Forelimb muscle (tissue), 1 donor: Measurements from ENCODE around the gene ZBED3. TPM values are rescaled to one million over a fixed set of nuclear protein-coding genes. Genes with fewer than 3 reads are reported as not detected.

Experiments
- polyA plus RNA-seq: library from polyadenylated mRNA; unstranded; fragments of 120-200 nt; gene quantifications from one replicate; pipeline ENCODE4 v1.2.1, GENCODE V29; 2013; ENCODE audit not compliant: insufficient read length

The ZBED3 gene
- polyA plus RNA-seq, 1 donor, result 7.3 TPM

Other genes starting within 250 kb of the ZBED3 start
- gene S100Z, start 237.3 kb downstream of the ZBED3 start, polyA plus RNA-seq, result 0.20 TPM
- 0.67 TPM for gene CRHBP, start 134.2 kb downstream of the ZBED3 start, polyA plus RNA-seq
- 14.4 TPM for gene AGGF1, start 56.9 kb downstream of the ZBED3 start, polyA plus RNA-seq
- 3.9 TPM for gene PDE8B, start 123.4 kb upstream of the ZBED3 start, polyA plus RNA-seq